Measurements from ENCODE around the gene ARHGEF4. TPM values are rescaled to one million over a fixed set of nuclear protein-coding genes. Genes with fewer than 3 reads are reported as not detected.

Gene ARHGEF4
- polyA plus RNA-seq, 4 donors: 6.1 to 8.0 (median 7.2) TPM

DNA sequence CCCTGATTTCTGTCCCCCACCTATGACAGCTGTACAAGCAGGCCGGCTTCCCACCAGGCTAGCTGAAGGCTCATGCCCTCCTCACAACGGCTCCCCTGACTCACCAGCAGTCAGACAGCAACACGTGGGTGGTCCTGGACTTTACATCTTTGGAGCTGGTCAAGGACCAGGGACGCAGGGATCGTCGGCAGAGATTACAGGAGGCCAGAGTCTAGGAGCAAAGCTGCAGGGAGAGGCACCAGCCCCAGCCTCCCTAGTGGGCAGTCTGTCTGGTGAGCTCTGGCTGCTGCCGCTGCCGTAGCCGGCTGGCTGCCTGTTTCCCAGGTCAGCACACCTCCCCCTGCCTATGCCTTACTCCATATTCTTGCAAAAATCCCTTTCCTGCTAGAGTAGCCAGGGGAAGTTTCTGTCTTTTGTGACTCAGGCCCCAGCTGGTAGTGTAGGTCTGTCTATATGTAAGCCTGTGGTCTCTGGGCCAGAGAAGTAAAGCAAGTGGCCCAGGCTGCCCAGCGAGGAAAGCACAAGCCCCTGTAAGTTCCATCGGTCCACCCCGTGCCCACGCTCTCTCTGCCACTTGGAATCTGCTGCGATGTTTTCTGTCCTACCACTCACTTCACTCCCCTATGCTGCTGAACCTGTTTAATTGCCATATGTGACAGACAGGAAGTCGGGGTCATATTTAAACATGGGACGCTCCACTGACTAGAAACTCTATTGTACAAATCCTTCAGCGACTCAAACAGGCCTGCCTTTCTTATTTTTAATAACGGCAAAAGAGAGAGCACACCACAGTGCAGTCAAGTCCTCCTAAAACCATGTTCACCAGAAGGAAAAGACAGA lies 2.4 kb upstream of the ARHGEF4 start:
- DNase-seq (ENCODE audit: low read depth in 4 of 4, low spot score in 3 of 4): no peak

DNA sequence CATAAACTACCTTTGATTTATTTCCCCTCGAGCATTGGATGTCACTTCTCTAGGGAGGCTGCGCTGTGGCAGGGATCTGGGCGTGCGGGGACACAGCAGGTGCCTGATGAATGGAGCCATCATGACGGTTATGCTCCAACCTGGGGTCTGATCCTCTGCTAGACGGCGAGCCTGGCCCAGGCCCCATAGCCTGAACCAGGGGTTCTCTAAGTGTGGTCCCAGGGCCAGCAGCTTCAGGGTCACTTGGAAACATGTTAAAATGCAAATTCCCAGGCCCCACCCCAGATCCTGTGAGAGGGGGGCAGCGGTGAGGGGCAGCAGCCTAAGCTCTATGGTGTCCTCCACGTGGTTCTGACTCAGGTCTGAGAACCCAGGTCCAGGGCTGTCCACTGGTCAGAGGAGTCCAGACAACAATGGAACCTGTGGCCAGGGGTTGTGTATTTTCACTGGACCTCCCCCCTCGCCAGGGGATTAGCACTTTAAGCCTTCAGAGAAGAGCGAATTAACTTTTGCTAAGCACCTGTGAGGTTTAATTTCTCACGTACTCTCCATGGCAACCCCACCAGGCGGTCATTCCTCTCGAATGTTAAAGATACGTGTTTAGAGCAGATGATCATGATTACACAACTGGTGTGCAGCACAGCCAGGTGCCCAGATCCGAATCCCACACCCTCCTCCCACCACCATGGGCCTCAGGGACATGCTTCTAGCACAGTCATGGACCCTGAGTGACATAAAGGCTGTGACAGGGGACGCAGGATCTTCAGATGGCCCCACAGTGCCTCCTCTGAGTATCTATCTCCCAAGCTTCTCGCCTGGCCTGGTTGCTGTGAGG lies 1.6 kb upstream of the ARHGEF4 start:
- DNase-seq (ENCODE audit: low read depth in 4 of 4, low spot score in 3 of 4): no peak

- no peak for DNase-seq (ENCODE audit: low read depth in 4 of 4, low spot score in 3 of 4)
These were observed 1.0 kb upstream of the ARHGEF4 start for GRCh38 chr2:130835766-130836015.

GRCh38 chr2:130837175-130837810 lies 579 bp downstream of the ARHGEF4 start:
- no peak for DNase-seq (ENCODE audit: low read depth in 4 of 4, low spot score in 3 of 4)

- DNase-seq (ENCODE audit: low read depth in 4 of 4, low spot score in 3 of 4): no peak
These were observed 1.3 kb downstream of the ARHGEF4 start for GRCh38 chr2:130837811-130838565.

DNA sequence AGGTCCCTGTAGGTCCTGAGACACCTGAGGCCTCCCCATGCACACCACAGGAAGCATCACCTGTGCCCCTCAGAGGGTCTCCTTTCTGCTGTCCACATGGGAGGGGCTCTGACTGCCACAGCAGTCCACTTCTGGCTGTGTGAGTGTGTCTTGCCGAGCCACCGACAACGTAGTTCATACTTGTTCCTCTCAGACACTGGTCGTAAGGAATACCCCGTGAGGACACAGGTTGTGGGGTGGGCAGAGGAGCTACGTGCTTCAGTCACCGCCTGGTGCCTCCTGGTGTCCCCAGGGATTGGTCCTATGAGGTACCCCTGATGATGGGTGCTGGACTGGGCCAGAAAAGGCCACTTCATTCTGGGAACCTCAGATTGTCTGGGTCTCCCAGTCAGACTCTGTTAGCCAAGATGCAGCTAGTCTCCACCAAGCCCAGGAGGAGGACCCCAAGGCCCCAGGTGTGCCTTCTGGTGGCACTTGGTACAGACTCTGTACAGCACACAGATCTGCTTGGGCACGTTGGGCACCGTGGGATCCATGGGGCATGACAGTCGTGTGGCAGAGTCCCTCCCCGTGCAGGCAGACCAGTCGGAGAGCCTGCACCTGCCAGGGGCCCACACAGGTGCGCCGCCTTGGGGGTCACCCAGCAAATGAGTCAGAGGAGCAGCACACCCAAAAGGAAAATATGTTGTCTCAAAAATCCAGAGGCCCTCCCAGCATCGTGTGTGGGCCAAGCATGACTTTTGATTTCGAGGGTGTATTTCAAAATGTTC lies 2.5 kb downstream of the ARHGEF4 start:
- no peak for DNase-seq (ENCODE audit: low read depth in 4 of 4, low spot score in 3 of 4)

DNA sequence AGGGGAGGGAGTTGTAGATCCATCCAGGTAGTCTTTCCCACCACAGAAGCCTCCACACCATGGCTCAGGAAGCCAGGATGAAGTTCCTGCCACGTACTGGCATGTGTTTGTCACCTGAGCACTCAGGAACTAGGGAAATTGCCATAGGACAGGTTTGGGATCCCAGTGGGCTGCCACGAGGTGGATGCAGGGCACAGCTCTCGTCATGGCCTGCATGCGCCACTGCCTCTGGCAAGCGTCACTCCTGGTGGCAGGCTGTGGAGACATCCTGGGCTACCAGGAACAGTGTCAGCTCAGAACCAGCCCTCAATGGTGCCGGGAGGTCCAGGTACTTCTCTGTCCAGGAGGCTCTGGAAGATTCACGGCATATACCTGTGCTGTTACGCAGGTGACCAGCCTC lies 3.8 kb downstream of the ARHGEF4 start:
- DNase-seq (ENCODE audit: low read depth in 4 of 4, low spot score in 3 of 4): no peak

GRCh38 chr2:130841741-130842365 lies 5.1 kb downstream of the ARHGEF4 start:
- no peak for DNase-seq (ENCODE audit: low read depth in 4 of 4, low spot score in 3 of 4)

DNA sequence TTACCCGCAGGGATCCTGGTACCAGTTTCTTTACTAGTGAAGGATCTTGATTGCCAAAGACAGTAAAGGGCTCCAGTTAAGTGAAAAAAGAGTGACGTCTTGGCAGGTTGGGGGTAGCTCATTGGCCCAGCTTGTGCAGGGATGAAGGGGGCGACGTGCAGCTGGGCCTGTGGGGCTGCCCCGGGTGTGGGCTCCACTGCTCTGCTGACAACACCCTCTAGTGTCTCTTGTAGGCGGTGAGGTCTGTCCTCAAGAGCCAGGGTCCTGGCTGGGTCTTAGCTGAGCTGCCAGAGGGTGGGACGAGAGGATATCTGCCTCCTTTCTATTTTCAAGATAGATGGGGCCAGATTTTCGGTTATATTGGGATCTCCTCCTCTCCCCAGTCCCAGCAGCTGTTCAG lies 6.1 kb downstream of the ARHGEF4 start:
- no peak for DNase-seq (ENCODE audit: low read depth in 4 of 4, low spot score in 3 of 4)

DNA sequence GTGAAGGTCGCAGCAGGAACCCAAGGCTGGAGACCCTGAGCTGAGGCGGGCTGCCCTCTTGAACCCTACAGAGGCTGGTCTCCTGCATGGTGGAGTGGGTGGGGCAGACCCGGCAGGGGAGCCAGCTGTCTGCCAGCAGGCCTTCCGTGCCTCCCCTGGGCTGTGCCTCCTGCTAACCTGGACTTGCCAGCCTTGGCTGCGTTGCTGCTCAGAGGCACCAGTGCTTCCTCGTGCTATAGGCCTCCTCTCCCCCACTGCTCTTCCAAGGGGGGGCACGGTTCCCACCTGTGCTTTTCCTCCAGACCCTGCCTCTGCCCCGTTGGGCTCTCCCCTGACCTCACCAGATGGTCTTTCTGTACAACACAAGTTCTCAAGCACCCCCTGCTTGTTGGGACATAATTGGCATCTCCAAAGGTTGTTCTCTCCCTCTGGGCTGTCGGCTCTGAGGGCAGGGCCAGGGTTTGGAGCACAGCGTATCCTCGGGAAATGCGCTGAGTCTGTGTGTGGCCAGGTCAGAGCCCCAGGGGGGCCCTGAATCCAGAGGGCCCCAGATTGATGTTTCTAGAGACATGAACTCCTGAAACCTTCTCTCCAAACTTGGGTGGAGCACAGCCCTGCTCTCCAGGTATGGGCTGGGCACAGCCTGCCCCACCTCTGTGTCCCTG lies 6.7 kb downstream of the ARHGEF4 start:
- no peak for DNase-seq (ENCODE audit: low read depth in 4 of 4, low spot score in 3 of 4)

DNA sequence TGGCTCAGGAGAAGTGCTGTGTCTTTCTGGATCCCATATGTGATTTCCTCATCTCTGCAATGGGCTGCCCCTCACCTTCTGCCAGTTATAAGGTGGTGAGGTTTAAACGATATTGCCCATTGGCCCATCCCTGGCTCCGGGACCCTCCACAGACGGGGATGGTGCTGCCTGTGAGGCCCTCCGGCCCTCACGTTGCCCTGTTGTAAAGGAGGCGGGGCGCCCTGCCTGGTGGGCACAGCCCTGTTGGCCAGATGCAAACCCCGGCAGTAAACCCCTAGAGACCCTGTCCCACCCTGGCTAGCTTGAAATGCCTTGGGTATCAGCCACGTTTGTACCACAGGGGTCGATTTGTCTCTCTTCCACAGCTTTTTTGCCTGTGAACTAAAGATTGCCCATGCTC lies 7.4 kb downstream of the ARHGEF4 start:
- no peak for DNase-seq (ENCODE audit: low read depth in 4 of 4, low spot score in 3 of 4)

DNA sequence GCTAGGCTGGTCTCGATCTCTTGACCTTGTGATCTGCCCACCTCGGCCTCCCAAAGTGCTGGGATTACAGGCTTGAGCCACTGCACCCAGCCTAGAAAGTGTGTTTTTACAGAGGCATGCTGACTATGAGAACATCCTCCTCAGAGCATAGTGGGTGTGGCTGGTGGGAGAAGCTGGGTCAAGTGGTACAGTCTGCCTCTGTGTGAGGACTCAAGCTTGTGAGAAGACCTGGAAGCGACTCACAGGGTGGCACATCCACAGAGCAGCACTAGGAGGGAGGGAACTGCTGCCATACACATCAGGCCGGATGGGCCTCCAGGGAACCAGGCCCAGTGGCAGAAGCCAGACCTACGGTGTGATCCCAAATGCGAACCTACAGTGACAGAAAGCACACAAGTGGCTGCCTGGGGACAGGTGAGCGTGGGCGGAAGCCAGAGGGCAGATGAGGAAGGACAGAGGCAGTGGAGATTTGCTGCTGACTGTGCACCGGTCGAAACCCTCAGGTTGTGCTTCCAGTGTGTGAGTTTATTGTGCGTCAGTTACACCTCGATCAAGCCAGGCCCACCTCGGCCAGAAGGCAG lies 8.9 kb downstream of the ARHGEF4 start:
- no peak for DNase-seq (ENCODE audit: low read depth in 4 of 4, low spot score in 3 of 4)

DNA sequence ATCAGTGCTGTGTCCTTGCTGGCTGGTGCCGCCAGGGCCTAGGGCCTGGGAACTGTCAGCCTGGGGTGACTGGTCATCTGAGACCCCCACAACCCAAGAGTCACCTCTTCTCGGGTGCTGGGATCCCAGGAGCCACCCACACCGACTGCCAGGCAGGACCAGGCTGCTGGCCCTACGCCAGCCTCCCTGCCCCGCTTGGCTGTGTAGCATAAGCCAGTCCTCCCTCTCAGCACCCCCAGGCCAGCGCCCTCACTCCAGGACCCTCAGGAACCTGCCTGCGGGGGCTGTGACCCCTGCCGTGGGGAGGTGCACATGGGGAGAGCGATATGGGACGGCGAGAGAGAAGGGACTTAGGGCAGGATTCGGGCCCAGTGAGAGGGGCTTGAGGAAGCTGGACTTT lies 9.5 kb downstream of the ARHGEF4 start:
- DNase-seq (ENCODE audit: low read depth in 4 of 4, low spot score in 3 of 4): no peak

DNA sequence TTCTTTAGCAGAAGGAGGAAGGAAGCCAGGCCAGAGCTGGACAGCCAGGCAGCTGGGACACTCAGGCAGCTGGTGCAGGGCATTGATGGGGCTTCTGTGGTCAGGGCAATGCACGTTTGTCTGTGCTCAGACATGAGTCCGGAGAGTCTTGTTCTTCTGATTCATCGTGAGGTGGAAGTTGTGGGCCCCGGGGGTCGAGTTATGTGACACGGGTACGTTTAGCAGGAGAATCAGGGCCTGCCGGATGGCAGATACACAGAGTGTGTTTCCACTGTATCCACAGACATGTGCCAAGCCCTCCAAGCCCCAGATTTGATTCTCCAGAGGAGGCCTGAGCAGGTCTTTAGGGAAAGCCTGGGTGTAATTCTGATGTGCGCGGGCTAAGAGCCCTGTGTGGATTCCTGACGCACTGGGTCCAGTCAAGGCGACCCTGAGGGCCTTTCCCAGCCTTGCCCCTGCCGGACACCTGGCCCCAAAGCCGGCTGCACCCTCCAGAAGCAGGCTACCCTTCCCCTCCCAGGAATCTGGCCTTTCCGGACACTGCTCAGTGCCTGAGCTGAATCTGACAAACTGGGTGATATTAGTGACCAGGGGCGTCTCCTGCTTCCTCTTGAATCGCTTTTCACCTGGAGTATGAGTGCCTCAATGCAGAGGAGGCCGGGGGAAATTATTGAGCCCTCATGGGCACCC lies 10.1 kb downstream of the ARHGEF4 start:
- no peak for DNase-seq (ENCODE audit: low read depth in 4 of 4, low spot score in 3 of 4)

DNA sequence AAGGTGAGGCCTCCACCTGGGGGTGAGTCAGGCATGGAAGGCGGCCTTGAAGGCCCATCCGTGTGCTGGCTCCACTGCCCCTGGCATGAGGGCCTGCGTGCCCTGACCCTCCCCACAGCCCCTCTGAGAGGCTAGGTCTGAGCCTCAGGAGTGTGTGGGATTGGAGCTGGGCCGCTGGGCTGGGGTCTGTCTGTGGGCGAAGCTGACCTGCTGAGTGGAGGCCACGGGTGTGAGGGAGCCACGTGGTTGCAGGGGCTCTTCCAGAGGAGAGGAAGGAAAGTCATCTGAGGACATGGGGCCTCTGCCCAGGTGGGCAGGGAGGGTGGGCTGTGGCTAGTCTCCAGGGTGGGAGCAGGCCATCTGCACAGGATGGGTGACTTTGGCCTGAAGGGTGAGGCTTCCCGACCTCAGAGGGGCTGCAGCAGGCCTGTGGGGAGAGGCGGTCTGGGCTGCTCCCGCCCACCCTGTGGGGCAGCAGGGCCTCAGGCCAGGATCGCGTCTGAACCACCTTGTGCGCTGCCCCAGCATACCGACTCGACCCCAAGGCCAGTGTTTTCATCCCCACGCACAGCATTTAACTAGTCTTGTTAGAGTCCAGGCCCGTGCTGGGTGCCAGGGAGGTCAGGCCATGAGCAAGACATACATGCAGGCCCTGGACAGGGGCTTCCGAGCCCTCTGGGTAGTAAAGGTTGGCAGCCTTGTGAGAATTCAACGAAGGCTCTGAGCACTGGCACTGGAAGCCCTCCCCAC lies 11.2 kb downstream of the ARHGEF4 start:
- DNase-seq (ENCODE audit: low read depth in 4 of 4, low spot score in 3 of 4): no peak

GRCh38 chr2:130848526-130849210 lies 12.0 kb downstream of the ARHGEF4 start:
- no peak for DNase-seq (ENCODE audit: low read depth in 4 of 4, low spot score in 3 of 4)

All from right renal pelvis (tissue), 4 donors.